Liver (tissue), 9 donors: Measurements from ENCODE around the gene CISD1. TPM values are rescaled to one million over a fixed set of nuclear protein-coding genes. Genes with fewer than 3 reads are reported as not detected.

Source experiments
- DNase-seq: peaks from one replicate; pipeline ENCODE4 v3.0.0-alpha.2; 2017; ENCODE audit warnings: low spot score
- H3K27ac ChIP-seq, 2 donors: one replicate each; pipeline ENCODE4 v1.7.0; 2013; ENCODE audit warnings: inconsistent platforms in 2 of 2, low read length in 2 of 2, control low read depth in 1 of 2, low read depth in 1 of 2, mild to moderate bottlenecking in 1 of 2
- H3K27me3 ChIP-seq, 4 donors: one replicate each; pipeline versions ENCODE4 v1.6.1 to v1.7.0; 2013; ENCODE audit warnings: low read length in 3 of 4, inconsistent platforms in 1 of 4, mild to moderate bottlenecking in 1 of 4, moderate library complexity in 1 of 4; ENCODE audit not compliant: control insufficient read depth in 4 of 4, insufficient read depth in 4 of 4
- H3K36me3 ChIP-seq, 4 donors: one replicate each; pipeline versions ENCODE4 v1.6.1 to v1.7.0; 2013; ENCODE audit warnings: low read length in 3 of 4, mild to moderate bottlenecking in 3 of 4, low read depth in 1 of 4, moderate library complexity in 1 of 4; ENCODE audit not compliant: control insufficient read depth in 4 of 4, insufficient read depth in 3 of 4
- H3K4me1 ChIP-seq, 4 donors: one replicate each; pipeline versions ENCODE4 v1.6.1 to v1.7.0; 2013; ENCODE audit warnings: low read length in 3 of 4, mild to moderate bottlenecking in 3 of 4, moderate library complexity in 1 of 4; ENCODE audit not compliant: control insufficient read depth in 4 of 4, insufficient read depth in 4 of 4
- H3K4me3 ChIP-seq, 3 donors: one replicate each; pipeline versions ENCODE4 v1.6.1 to v1.7.0; 2013; ENCODE audit warnings: low read length in 3 of 3, control low read depth in 1 of 3, low read depth in 1 of 3, mild to moderate bottlenecking in 1 of 3
- H3K9ac ChIP-seq, 2 donors: one replicate each; pipeline ENCODE4 v1.7.0; 2013; ENCODE audit warnings: low read length in 2 of 2, mild to moderate bottlenecking in 2 of 2, moderate library complexity in 2 of 2, control low read depth in 1 of 2, low read depth in 1 of 2
- H3K9me3 ChIP-seq, 4 donors: one replicate each; pipeline versions ENCODE4 v1.6.1 to v1.7.0; 2013; ENCODE audit warnings: low read length in 3 of 4; ENCODE audit not compliant: control insufficient read depth in 4 of 4
- EGR1 ChIP-seq, 2 donors: IDR thresholded peaks; 2 replicates each; pipeline ENCODE4 v1.6.1; 2016 to 2018; ENCODE audit warnings: antibody characterized with exemption in 2 of 2, low read depth in 2 of 2
- FOXA1 ChIP-seq: IDR thresholded peaks from 2 replicates; pipeline ENCODE4 v1.6.1; 2016; ENCODE audit warnings: antibody characterized with exemption
- FOXA2 ChIP-seq: IDR thresholded peaks from 2 replicates; pipeline ENCODE4 v1.6.1; 2016; ENCODE audit warnings: antibody characterized with exemption
- GABPA ChIP-seq, 2 donors: IDR thresholded peaks in 1 of 2; conservative IDR thresholded peaks in 1 of 2; 2 replicates each; pipeline ENCODE4 v1.6.1; 2016; ENCODE audit warnings: antibody characterized with exemption in 2 of 2, mild to moderate bottlenecking in 1 of 2, moderate library complexity in 1 of 2
- HNF4A ChIP-seq, 2 donors: conservative IDR thresholded peaks; 2 replicates each; pipeline ENCODE4 v1.6.1; 2016; ENCODE audit warnings: antibody characterized with exemption in 2 of 2, mild to moderate bottlenecking in 2 of 2
- HNF4G ChIP-seq: IDR thresholded peaks from 2 replicates; pipeline ENCODE4 v1.6.1; 2016; ENCODE audit warnings: antibody characterized with exemption
- JUND ChIP-seq, 2 donors: IDR thresholded peaks; 2 replicates each; pipeline ENCODE4 v1.6.1; 2016; ENCODE audit warnings: antibody characterized with exemption in 2 of 2
- MAX ChIP-seq: IDR thresholded peaks from 2 replicates; pipeline ENCODE4 v1.6.1; 2016; ENCODE audit warnings: antibody characterized with exemption
- NR2F2 ChIP-seq: IDR thresholded peaks from 2 replicates; pipeline ENCODE4 v1.6.1; 2016; ENCODE audit warnings: antibody characterized with exemption
- REST ChIP-seq: IDR thresholded peaks from 2 replicates; pipeline ENCODE4 v1.6.1; 2016; ENCODE audit warnings: antibody characterized with exemption, mild to moderate bottlenecking
- RXRA ChIP-seq, 2 donors: IDR thresholded peaks; 2 replicates each; pipeline ENCODE4 v1.6.1; 2017 to 2018; ENCODE audit warnings: antibody characterized with exemption in 2 of 2, mild to moderate bottlenecking in 1 of 2
- SP1 ChIP-seq: IDR thresholded peaks from 2 replicates; pipeline ENCODE4 v1.6.1; 2018; ENCODE audit warnings: antibody characterized with exemption, mild to moderate bottlenecking
- TAF1 ChIP-seq: conservative IDR thresholded peaks from 2 replicates; pipeline ENCODE4 v1.6.1; 2016; ENCODE audit warnings: antibody characterized with exemption, mild to moderate bottlenecking
- YY1 ChIP-seq: IDR thresholded peaks from 2 replicates; pipeline ENCODE4 v1.6.1; 2016; ENCODE audit warnings: antibody characterized with exemption, mild to moderate bottlenecking
- ZBTB33 ChIP-seq: IDR thresholded peaks from 2 replicates; pipeline ENCODE4 v1.6.1; 2016; ENCODE audit warnings: antibody characterized with exemption
- WGBS: extraction: QIAGEN DNeasy Blood & Tissue Kit; methylation state at CpG from one replicate; pipeline ENCODE4 v1.1.7; 2013; 5-methylcytosine and 5-hydroxymethylcytosine counted together
- polyA plus RNA-seq, 2 donors: library from polyadenylated mRNA; stranded (reverse) in 1 of 2; unstranded in 1 of 2; fragments of 200-250 nt in 1 of 2; fragments of >200 nt in 1 of 2; fragmentation: Nextera tagmentation in 1 of 2; extraction: Ambion mirVana in 1 of 2; gene quantifications; one replicate each; pipeline versions ENCODE4 v1.2.1 to v1.2.3, GENCODE V29; 2013 to 2015
- total RNA-seq, 2 donors: library from RNA; depleted of rRNA; stranded (reverse); fragments of >200 nt; gene quantifications; one replicate each; pipeline ENCODE4 v1.2.3, GENCODE V29; 2014
- donor health status: healthy.
- donor health status: healthy.
- donor health status: healthy.
- donor health status: healthy.
- donor health status: healthy.

Gene CISD1
- total and polyA plus RNA-seq, 4 donors, result 8.5 to 141 (median 15.5) TPM

GRCh38 chr10:58266003-58266825, 2.7 kb upstream of the CISD1 start:
- Histone ChIP-seq H3K9ac (peak overlapping the region; percentile 75 to 86), H3K4me3 (peak overlapping the region; percentile 41 to 71 (median 63)), H3K9me3 (no peaks in the 10 kb centered on the region), H3K27ac (peak overlapping the region; percentile 95 to 98), H3K27me3 (no peaks in the 10 kb centered on the region), H3K36me3 (no peaks in the 10 kb centered on the region), H3K4me1 (peaks cover 2 to 21% (median 15%) of the 10 kb centered on the region in 4 donors)
- WGBS, result 3% methylated on average over 14 of the region's 14 CpGs
- DNase-seq, result no peak
- TF ChIP-seq JUND (IDR thresholded peaks at IDR 0.05) (peak in 1 of 2 donors; percentile 40), RXRA (IDR thresholded peaks at IDR 0.05) (peak in 1 of 2 donors; percentile 10), GABPA (IDR thresholded peaks at IDR 0.05 in 1 of 2, conservative IDR thresholded peaks at IDR 0.05 in 1 of 2) (peak in 1 of 2 donors; percentile 22), YY1 (peak; percentile 12), TAF1 (no peak), NR2F2 (no peak), MAX (peak; percentile 13), REST (peak; percentile 11), HNF4A (conservative IDR thresholded peaks at IDR 0.05) (peak; percentile 37 to 47)

- peaks cover 2 to 21% (median 15%) of the 10 kb centered on the region in 4 donors for H3K4me1 ChIP-seq
- H3K4me3 ChIP-seq, result peak overlapping the region; percentile 41 to 71 (median 63)
- under 1% methylated on average over 53 of the region's 53 CpGs for WGBS
Measured at GRCh38 chr10:58266826-58267712, 1.9 kb upstream of the CISD1 start.

More at GRCh38 chr10:58266826-58267712, 1.9 kb upstream of the CISD1 start:
- no peaks in the 10 kb centered on the region for H3K36me3 ChIP-seq
- peak; percentile 52 for DNase-seq
- TF ChIP-seq HNF4A (conservative IDR thresholded peaks at IDR 0.05) (no peak), RXRA (IDR thresholded peaks at IDR 0.05) (no peak), FOXA2 (no peak), EGR1 (IDR thresholded peaks at IDR 0.05; ENCODE audit: low read depth in 2 of 2) (no peak), MAX (no peak), FOXA1 (no peak), HNF4G (no peak), SP1 (no peak), GABPA (IDR thresholded peaks at IDR 0.05 in 1 of 2, conservative IDR thresholded peaks at IDR 0.05 in 1 of 2) (no peak), YY1 (no peak), ZBTB33 (no peak), JUND (IDR thresholded peaks at IDR 0.05) (no peak)
- H3K9me3 ChIP-seq, result no peaks in the 10 kb centered on the region
- H3K27ac ChIP-seq, result peak overlapping the region; percentile 95 to 98
- no peaks in the 10 kb centered on the region for H3K27me3 ChIP-seq
- H3K9ac ChIP-seq, result peak overlapping the region; percentile 75 to 86
